Suprapubic skin (tissue), 3 donors: ENCODE measurements around the gene ARID1B.

ENCODE experiments used
- EP300 ChIP-seq: sonication (generic); formaldehyde crosslinking; IDR thresholded peaks from one replicate; pipeline ENCODE4 v1.6.1; 2017; ENCODE audit warnings: antibody characterized with exemption
- POLR2A ChIP-seq, 2 donors: fragments of 450-650 bp; IDR thresholded peaks; one replicate each; pipeline ENCODE4 v1.6.1; 2017; ENCODE audit warnings: antibody characterized with exemption in 2 of 2, mild to moderate bottlenecking in 2 of 2, moderate library complexity in 2 of 2
- TF ChIP-seq, protein P1 (sequence below), 2 donors: fragments of 200-600 bp in 1 of 2; fragments of 450-650 bp in 1 of 2; sonication (generic) in 1 of 2; IDR thresholded peaks; one replicate each; pipeline ENCODE4 v1.5.1; 2016 to 2019; ENCODE audit warnings: antibody characterized with exemption in 2 of 2, mild to moderate bottlenecking in 1 of 2, moderate library complexity in 1 of 2

GRCh38 chr6:157200117-157200516 lies 422.9 kb downstream of the ARID1B start:
- TF ChIP-seq, protein P1, sequence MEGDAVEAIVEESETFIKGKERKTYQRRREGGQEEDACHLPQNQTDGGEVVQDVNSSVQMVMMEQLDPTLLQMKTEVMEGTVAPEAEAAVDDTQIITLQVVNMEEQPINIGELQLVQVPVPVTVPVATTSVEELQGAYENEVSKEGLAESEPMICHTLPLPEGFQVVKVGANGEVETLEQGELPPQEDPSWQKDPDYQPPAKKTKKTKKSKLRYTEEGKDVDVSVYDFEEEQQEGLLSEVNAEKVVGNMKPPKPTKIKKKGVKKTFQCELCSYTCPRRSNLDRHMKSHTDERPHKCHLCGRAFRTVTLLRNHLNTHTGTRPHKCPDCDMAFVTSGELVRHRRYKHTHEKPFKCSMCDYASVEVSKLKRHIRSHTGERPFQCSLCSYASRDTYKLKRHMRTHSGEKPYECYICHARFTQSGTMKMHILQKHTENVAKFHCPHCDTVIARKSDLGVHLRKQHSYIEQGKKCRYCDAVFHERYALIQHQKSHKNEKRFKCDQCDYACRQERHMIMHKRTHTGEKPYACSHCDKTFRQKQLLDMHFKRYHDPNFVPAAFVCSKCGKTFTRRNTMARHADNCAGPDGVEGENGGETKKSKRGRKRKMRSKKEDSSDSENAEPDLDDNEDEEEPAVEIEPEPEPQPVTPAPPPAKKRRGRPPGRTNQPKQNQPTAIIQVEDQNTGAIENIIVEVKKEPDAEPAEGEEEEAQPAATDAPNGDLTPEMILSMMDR (IDR thresholded peaks at IDR 0.05), result no peak
- TF ChIP-seq POLR2A (IDR thresholded peaks at IDR 0.05) (no peak), EP300 (no peak)
